SJSA1 (cell line): ENCODE data around the gene CENPQ. TPM values are rescaled to one million over a fixed set of nuclear protein-coding genes. Genes with fewer than 3 reads are reported as not detected.

Experiments used
- DNase-seq, 2 experiments: peaks; one replicate each; pipeline ENCODE4 v3.0.0-alpha.2; 2015 to 2020; ENCODE audit warnings: low spot score in 2 of 2, low read depth in 1 of 2
- H3K27ac ChIP-seq: fragments of 250-450 bp; sonication (Bioruptor Pico); 2 replicates; pipeline ENCODE4 v1.5.1; 2020; ENCODE audit warnings: mild to moderate bottlenecking, moderate library complexity
- H3K27me3 ChIP-seq: fragments of 250-450 bp; sonication (Bioruptor Pico); replicated peaks from 2 replicates; pipeline ENCODE4 v1.5.1; 2020; ENCODE audit warnings: mild to moderate bottlenecking, moderate library complexity
- H3K36me3 ChIP-seq: fragments of 250-450 bp; sonication (Bioruptor Pico); 2 replicates; pipeline ENCODE4 v1.5.1; 2020; ENCODE audit warnings: mild to moderate bottlenecking
- H3K4me1 ChIP-seq: fragments of 250-450 bp; sonication (Bioruptor Pico); replicated peaks from 2 replicates; pipeline ENCODE4 v1.6.1; 2021; ENCODE audit warnings: mild to moderate bottlenecking
- H3K4me3 ChIP-seq: fragments of 250-450 bp; sonication (Bioruptor Pico); 2 replicates; pipeline ENCODE4 v1.5.1; 2020; ENCODE audit warnings: mild to moderate bottlenecking
- H3K9me3 ChIP-seq: fragments of 250-450 bp; sonication (Bioruptor Pico); replicated peaks from 2 replicates; pipeline ENCODE4 v1.5.1; 2020; ENCODE audit warnings: mild to moderate bottlenecking
- total RNA-seq: library from RNA; depleted of rRNA; stranded (reverse); fragments of >200 nt; shearing (Covaris generic); gene quantifications from 2 replicates; pipeline ENCODE4 v1.2.3, GENCODE V29; 2014; rRNA removed

The CENPQ gene
- total RNA-seq, 1 experiment from 2014 or later: 22.2 TPM

DNA sequence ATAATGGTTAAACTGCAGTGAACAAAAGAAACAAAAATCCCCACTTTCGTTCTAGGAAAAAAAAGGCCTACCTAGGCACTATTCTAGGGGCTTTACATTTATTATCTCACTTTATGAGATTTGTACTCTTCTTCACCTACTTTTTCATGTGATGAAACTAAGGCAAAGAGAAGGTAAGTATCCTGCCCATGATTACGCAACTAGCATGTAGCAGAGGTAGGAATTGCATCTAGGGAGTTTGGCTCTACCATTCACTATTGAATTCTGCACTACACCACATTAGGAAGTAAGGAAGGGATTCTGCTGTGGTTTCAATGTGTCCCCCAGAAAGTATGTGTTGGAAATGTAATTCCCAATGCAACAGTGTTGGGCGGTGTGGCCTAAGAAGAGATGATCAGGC, 75.9 kb downstream of the CENPQ start:
- Histone ChIP-seq H3K4me3 (no peak overlapping the region), H3K27me3 (no peaks in the 10 kb centered on the region), H3K36me3 (no peaks in the 10 kb centered on the region), H3K9me3 (no peaks in the 10 kb centered on the region), H3K27ac (no peak overlapping the region), H3K4me1 (no peaks in the 10 kb centered on the region)
- no peak for DNase-seq

DNA sequence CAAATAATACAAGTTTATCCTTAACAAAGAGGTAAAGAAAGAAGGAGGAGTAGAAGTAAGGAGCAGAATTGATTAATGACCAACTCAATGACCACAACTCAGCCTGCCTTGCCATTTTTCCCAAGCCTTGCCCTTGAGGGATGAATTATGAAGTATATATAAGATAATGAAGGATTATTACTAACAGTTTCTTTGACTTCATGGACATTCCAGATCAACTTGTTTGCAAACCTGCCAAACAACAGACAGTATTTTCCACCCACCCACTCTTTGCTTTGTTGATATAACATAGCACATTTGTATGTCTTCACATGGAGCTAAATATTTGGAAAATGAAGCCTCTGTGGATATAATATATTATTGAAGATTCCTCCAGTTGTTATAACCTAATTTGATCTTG, 77.4 kb downstream of the CENPQ start:
- no peaks in the 10 kb centered on the region for H3K36me3 ChIP-seq
- no peak for DNase-seq
- no peaks in the 10 kb centered on the region for H3K4me1 ChIP-seq
- no peaks in the 10 kb centered on the region for H3K27me3 ChIP-seq
- H3K27ac ChIP-seq: no peak overlapping the region
- H3K4me3 ChIP-seq: no peak overlapping the region
- no peaks in the 10 kb centered on the region for H3K9me3 ChIP-seq

DNA sequence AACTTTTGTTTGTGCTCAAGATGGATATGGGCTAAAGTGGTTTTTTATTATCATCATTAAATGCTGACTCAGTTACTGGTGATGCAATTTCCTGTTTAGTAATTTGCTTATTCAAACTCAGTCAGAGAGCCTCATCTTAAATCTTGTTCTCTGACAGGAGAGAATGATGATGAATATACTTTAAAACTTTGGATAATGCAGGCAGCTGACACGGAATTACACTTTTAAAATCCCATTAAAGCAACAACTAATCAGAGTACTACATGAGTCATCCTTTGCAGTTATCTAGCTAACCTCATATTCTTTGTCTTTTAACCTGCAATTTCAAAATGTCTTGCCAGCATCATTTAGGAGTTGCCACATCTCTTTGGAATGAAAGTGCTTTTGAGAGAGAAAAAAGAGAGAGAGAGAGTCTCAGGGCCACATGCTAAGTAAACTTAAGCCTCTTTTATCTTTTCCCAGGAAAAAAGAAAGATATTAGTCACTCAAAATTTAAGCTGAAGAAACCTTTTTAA, 78.1 kb downstream of the CENPQ start:
- H3K36me3 ChIP-seq: no peaks in the 10 kb centered on the region
- no peaks in the 10 kb centered on the region for H3K9me3 ChIP-seq
- DNase-seq: peak in 1 of 2 experiments; percentile 10
- no peaks in the 10 kb centered on the region for H3K4me1 ChIP-seq
- no peak overlapping the region for H3K4me3 ChIP-seq
- H3K27me3 ChIP-seq: no peaks in the 10 kb centered on the region; the same call in 1 of the 2 replicates
- H3K27ac ChIP-seq: no peak overlapping the region

DNA sequence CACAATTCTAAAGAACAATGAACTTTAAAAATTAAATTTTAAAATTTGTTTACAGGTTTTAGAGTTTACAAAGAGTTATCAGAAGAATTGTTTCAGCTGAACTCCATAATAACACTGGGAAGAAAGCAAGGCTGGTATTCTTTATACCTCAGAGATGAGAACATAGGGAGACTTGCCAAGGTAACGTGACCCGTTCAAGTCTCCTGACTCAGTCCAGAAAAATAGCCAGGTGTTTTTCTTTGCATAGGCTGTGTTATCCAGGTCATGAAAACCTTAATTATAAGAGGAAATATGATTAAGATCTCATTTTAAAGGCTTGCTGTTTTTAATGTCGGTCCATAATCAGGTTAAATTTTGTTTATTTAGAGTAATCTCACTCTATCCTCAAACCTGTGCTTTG, 78.8 kb downstream of the CENPQ start:
- no peak for DNase-seq
- no peaks in the 10 kb centered on the region for H3K4me1 ChIP-seq
- H3K4me3 ChIP-seq: no peak overlapping the region
- H3K27ac ChIP-seq: no peak overlapping the region
- no peaks in the 10 kb centered on the region; the same call in 1 of the 2 replicates for H3K27me3 ChIP-seq
- H3K9me3 ChIP-seq: no peaks in the 10 kb centered on the region
- H3K36me3 ChIP-seq: no peaks in the 10 kb centered on the region

Other genes starting within 250 kb of the CENPQ start
- 10.1 and 10.3 TPM in 2 replicates for gene MMUT, start 117 bp upstream of the CENPQ start, total RNA-seq
- not detected in 2 replicates for gene GLYATL3, start 36.6 kb downstream of the CENPQ start, total RNA-seq
- not detected in 2 replicates for gene C6orf141, start 87.3 kb downstream of the CENPQ start, total RNA-seq
- not detected in 2 replicates for gene RHAG, start 173.5 kb downstream of the CENPQ start, total RNA-seq